ENCODE results near the gene KCNF1.
A peak's percentile ranks its signal among the peaks of the same experiment; 100 is the strongest.

The KCNF1 gene, protein sequence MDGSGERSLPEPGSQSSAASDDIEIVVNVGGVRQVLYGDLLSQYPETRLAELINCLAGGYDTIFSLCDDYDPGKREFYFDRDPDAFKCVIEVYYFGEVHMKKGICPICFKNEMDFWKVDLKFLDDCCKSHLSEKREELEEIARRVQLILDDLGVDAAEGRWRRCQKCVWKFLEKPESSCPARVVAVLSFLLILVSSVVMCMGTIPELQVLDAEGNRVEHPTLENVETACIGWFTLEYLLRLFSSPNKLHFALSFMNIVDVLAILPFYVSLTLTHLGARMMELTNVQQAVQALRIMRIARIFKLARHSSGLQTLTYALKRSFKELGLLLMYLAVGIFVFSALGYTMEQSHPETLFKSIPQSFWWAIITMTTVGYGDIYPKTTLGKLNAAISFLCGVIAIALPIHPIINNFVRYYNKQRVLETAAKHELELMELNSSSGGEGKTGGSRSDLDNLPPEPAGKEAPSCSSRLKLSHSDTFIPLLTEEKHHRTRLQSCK

GRCh38 chr2:10911291-10912075 is at the start of gene KCNF1:
TSS of gene KCNF1 (plus strand) at chr2:10911934. CDS start at chr2:10912427, 493 bp downstream.
- no peak for ATAC-seq

DNA sequence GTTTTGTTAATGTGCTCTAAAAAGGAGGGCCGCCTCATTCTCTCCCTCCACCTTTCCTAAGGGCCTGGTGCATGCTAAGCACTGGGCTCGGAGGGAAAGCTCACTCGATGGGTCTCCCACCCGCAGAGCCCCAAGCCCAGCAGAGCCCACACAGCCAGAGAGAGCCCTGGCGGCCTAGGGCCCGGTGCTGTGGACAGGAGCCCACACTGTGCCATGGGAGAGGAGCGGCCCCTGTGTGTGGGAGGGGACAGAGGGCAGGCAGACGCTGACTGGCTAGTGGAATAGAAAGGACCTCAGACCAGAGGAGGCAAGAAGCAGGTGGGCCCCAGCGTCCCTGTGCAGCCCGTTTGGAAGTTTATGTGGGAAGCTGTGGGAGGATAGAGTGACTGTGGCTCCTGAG is 49.4 kb upstream of the KCNF1 start:
- ATAC-seq = no peak

DNA sequence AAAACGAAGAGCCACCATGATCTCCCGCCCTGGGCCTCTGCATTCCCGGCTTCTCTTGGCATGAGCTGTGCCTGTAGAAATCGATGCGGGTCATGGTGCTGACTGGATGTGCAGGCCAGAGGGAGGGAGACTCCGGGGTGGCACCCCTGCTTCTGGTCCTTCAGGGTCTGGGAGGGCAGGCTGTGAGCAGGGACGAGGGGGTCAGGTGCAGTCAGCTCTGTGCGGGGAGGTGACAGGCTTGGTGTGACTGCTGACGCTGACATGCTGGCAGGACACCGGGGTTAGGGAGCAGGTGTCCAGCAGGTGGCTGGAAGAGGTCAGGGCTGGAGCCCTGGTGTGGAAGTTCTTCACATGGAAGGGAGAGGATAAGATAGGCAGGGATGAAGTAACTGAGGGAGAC is 48.7 kb upstream of the KCNF1 start:
- ATAC-seq = no peak

- no peak for ATAC-seq
Observed at GRCh38 chr2:10863837-10864236, 47.9 kb upstream of the KCNF1 start.

DNA sequence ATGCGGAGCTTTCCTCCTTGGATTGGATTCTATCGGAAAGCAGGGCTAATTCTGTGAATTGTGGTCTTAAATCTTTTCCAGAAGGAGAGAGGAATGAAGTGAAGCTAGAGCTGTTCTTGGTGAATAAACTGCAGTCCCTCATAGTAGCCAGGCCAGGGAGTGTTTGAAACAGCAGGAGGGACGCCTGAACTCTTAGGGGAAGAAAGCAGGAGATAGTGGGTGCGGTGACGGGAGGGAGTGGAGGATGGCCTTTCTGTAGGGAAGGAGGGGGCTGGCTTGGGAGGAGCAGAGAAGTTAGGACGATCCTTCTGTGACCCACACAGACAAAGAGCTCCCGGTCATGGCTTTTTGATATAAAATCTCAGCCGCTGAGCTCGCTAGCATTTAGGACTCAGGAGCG is 47.5 kb upstream of the KCNF1 start:
- ATAC-seq = no peak

GRCh38 chr2:10864861-10865636 is 46.7 kb upstream of the KCNF1 start:
- ATAC-seq = peak; percentile 67 to 79

- ATAC-seq = no peak
Observed at GRCh38 chr2:10865841-10866240, 45.9 kb upstream of the KCNF1 start.

DNA sequence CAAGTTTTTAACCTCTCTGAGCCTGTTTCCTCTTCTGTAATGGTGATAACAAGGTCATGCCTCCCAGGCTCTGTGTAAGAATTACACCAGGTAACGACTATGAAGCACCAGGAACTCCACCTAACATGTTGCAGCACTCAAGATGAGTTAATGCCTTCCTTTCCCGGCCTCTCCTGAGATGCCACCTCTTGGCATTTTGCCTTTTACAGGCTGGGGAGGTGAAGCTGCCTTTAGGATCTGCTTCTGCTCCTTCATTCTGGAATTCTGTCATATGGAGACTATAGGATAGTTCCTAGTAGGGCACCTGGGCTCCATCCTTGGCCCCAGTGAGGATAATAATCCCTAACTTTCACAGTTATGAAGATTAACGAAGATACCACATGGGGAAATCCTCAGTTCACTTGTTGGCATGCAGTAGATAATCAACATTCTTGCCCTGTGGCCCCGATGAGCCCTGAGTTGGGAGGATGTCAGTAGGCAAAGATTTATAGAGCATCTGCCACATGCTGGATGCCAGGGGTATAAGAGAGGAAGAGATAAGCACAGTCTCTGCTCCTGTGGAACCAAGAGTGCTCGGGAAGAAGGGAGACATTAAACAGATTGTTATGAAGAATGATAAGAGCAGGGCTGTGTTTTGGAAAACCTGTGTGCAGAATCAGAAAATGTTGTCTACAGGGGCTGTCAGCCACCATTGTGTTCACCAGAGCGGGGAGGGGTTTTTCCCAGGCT is 43.9 kb upstream of the KCNF1 start:
- no peak for ATAC-seq

DNA sequence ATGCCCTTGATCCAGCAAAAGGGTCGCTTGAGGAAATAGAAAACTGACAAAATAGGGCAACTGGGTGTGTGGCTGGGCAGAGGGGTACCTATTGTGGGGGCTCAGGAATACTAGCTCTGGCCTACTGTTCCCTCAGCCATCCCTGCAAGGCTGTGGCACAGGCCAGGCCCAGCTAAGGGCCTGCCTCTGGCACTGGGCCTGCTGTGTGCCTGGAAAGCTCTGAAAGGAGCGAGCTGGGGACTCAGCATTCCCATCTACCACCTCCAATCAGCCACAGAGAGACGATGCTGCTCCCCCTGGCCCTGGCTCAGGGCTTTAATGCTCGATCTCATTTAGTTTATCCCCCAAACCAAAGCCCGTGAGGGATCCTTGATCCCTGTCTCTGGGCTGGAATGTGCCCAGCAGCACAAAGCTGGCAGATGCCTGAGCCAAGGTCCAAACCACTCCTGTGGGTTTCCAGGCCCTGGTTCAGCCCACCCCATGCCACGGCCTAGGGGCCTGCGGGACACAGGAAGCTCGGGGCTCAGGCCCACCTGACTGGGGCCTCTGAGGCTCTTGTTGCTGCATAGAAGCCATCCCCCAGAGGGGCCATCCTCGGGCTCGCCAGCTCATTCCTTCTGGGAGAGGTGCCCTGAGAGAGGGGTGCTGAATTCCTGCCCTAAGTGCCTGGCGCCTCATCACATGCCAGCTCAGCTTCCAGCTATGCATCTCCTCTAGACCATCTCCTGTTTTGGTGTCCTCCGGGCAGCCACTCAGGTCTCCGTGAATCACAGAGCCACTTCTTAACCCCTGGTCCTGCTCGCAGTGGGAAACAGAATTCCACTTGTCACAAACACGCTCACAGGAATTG is 43.0 kb upstream of the KCNF1 start:
- no peak for ATAC-seq

DNA sequence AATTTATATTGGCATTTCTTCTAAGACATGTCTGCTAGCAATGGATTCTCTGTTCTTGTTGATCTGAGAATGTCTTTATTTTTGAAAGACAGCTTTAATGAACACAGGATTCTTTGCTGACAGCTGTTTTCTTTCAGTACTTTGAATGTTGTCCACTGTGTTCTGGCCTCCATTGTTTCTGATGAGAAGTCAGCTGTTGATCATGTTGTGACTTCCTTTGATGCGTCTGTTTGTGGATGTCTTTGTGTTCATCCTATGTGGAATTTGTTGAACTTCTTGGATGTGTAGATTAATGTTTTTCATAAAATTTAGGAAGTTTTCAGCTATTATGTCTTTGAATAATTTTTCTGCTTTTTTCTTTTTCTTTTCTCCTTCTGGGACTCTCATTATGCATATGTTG is 39.8 kb upstream of the KCNF1 start:
- no peak for ATAC-seq

DNA sequence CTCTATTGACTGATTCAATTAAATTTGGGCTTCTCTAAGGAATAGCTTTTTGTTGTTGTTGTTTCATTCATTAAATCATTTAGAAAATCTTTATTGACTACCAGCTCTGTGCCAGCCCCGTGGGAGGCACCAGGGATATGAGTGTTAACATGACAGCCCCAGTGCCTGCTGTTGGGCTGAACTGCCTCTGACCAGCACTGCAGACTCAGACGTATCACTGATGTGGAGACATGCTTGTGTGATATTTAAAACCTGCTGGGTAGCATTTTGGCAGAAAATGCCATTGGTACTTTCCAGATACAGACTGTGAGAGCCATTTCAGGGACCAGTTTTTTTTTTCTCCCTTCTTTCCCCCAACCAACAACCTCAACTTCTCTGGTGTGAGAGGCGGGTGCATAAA is 38.6 kb upstream of the KCNF1 start:
- ATAC-seq = no peak

DNA sequence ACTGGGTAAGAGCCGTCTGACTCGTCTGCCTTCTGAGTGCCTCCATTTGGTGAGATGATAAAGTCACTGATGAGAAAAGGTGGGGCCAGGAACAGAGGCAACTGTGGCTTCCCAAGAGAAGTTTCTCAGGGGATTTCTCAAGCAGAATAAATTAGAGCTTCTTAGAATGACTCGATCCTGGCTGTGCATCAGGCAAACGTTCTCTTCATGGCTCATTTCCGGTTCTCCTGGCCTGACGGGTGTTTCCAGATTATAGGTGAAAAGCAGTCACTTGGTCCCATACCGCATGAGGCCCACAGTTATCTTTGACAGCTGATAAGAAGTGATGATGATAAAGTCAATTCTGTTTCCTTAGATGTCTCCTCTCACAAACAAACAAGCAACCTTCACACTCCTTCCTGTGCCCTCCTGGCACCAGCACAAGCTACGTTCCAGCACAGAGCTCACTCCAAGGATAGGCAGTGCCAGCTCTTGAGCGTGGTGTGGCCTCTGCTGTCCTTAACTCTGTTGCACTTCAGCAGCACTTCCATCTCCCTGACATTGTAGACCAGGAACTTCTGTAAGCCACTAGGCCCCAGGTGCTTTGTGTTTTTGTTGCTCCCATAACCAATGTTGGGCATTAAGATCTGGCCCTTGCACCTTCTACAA is 37.8 kb upstream of the KCNF1 start:
- ATAC-seq = no peak

- ATAC-seq = no peak
Observed at GRCh38 chr2:10875126-10875525, 36.6 kb upstream of the KCNF1 start.

DNA sequence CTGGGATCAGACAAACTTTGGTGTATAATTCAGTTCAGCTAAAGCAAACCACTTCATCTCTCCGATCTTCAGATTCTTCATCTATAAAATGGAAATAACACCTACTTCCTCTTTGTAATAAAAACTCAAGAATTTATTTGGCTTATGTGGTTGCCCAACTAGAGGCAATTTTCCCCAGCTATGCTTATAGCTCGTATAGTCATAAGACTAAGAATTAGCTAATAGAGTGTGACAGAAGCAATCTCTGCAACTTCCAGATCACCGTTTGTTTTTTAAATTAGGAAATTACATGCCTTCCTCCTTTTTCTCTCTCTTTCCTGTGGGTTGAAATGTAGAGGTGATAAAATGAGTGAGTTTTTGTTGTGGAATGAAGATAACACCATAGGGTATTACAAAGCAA is 35.3 kb upstream of the KCNF1 start:
- ATAC-seq = no peak

GRCh38 chr2:10876963-10877362 is 34.8 kb upstream of the KCNF1 start:
- ATAC-seq = no peak

DNA sequence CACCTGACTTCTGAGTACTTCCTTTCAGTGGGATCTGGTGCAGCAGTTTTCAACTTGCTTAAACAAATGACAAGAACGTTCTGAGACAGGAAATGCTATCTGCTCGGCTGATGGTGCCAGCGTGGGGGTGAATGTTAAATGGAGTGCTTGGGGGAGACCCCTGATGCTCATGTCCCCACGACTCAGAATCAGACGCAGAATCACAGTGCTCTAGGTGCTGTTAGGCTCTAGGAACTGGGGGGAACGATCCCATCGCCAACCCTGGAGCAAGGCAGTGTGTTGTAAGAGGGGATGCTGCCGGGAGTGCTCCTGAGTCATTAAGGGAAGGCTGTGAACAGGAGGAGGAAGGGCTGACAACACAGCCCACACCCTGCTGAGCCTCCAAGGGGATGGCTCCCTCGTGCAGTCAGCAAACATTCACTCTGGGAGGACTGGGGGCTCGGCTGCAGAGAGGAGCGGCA is 34.1 kb upstream of the KCNF1 start:
- ATAC-seq = no peak

DNA sequence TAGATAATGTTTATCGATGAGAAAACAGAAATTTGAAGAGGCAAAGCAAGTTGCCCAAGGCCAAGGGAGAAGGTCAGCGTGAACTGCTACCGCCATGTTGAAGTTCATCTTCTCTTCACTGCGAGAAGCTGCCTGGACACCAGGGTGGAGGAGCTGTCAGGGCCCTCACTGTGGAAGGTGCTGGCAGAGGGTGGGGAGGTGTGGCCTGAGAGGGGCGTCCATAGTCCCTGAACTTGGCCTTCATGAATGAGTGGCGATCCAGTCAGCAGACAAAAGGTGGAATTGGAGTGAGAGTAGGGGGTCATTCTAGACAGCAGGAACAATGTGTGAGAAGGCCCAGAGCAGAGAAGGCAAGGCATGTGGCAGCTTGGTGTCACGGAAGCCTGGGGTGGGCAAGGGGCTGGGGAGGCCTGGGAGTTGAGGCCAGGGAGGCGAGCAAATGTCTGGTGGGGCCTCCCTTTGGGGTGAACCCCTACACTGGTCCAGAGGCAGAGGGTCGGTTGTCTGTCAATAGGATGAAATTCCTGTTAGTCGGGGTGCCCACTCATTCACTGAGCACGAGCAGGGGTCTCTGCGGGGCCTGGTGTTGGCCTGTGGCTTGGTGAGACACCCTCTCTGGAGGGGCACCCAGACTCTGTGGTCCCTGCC is 33.3 kb upstream of the KCNF1 start:
- no peak for ATAC-seq

GRCh38 chr2:10879159-10879558 is 32.6 kb upstream of the KCNF1 start:
- no peak for ATAC-seq

DNA sequence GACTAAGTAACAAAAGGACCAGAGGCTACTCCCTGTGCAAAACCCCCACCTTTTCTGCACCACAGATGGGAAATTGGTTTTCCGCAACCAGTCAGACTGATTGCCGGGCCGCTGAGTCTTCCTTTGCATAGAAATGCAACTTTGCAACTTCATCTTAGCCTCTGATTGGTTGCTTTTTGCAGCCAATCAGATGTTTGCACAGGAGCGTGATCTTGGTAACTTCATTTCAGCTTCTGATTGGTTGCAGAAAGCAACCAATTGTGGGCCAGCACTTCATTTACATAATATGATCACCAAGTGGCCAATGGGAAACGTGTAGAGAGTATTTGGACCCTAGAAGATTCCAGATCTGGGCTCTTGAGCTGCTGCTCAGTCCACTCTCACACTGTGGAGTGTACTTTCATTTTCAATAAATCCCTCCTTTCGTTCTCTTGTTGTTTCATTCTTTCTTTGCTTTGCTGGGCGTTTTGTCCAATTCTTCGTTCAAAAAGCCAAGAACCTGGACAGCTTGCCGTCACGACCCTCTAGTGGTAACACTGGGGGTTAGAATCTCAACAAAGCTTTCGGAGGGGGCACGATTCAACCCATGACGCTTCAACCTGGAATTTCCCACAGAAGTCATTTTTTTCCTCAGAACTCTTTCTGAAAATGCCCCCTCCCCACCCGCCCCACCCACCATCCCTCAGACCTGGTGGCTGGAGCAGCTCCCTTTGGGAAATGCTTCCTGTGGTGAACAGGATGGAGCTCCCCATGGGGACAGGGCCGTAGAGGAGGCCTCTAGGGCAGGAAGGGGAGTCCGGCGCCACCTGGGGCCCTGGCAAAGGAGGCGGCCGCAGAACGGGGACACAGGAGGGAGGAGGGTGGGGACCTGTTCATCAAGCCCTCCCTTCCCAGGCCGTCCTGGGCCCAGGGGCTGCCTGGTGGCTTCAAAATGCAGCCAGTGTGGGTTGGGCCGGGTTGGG is 31.8 kb upstream of the KCNF1 start:
- ATAC-seq = no peak

Data from activated CD4-positive, CD25-positive, alpha-beta regulatory T cell treated with anti-CD3 and anti-CD28 coated beads, Interleukin-2, amount 50 U/mL, for 24 hours (primary cell).